H1 (cell line): Measurements from ENCODE around the gene ADAMTS4. TPM values are rescaled to one million over a fixed set of nuclear protein-coding genes. Genes with fewer than 3 reads are reported as not detected.

Experiments used
- CBX5 ChIP-seq: fragments of 300-800, 300-1000 bp; sonication (generic); IDR thresholded peaks from 2 replicates; pipeline ENCODE4 v1.7.1; 2016; ENCODE audit warnings: antibody characterized with exemption, low read length, low read depth
- EZH2 ChIP-seq: fragments of 200-600 bp; sonication (generic); IDR thresholded peaks from 2 replicates; pipeline ENCODE4 v1.7.1; 2012; ENCODE audit warnings: low read depth, mild to moderate bottlenecking, moderate library complexity, low read length, inconsistent platforms; ENCODE audit not compliant: severe bottlenecking
- MAFK ChIP-seq: IDR thresholded peaks from 2 replicates; pipeline ENCODE4 v1.6.1; 2012; ENCODE audit warnings: low read depth, mild to moderate bottlenecking, improper control_type of control experiment, low read length
- RFX5 ChIP-seq: IDR thresholded peaks from 2 replicates; pipeline ENCODE4 v1.6.1; 2011; ENCODE audit warnings: low read depth, low read length, improper control_type of control experiment, borderline replicate concordance
- polyA plus RNA-seq, 7 experiments: library from polyadenylated mRNA; depleted of rRNA in 3 of 7; stranded (reverse) in 5 of 7; unstranded in 2 of 7; fragments of >200 nt in 5 of 7; fragments of 200-250 nt in 2 of 7; gene quantifications; 1 replicate in 5 of 7; 2 replicates in 1 of 7; 4 replicates in 1 of 7; pipeline versions ENCODE4 v1.2.1 to v1.2.3, GENCODE V29; 2011 to 2013; ENCODE audit warnings: missing spikeins in 2 of 7, mixed read lengths in 2 of 7
- total RNA-seq: library from RNA; stranded (reverse); fragmentation: NEBNext Ultra II Directional; extraction: Animal tissue kit (Norgen Biotek cat#: 25700); gene quantifications from 2 replicates; pipeline ENCODE4 v1.2.1, GENCODE V29; 2021
- TF ChIP-seq, protein P1 (sequence below): IDR thresholded peaks from 2 replicates; pipeline ENCODE4 v1.6.1; 2011; ENCODE audit warnings: low read depth, mild to moderate bottlenecking, low read length; ENCODE audit not compliant: insufficient read depth
- TF ChIP-seq, protein P2 (sequence below): IDR thresholded peaks from 2 replicates; pipeline ENCODE4 v1.6.1; 2012; ENCODE audit warnings: inconsistent platforms

The ADAMTS4 gene
- total and polyA plus RNA-seq, 2 of the 8 experiments (the other 6 are each of a cell fraction or from before 2014, with no cell fraction given): 4.6 to 7.2 TPM

DNA sequence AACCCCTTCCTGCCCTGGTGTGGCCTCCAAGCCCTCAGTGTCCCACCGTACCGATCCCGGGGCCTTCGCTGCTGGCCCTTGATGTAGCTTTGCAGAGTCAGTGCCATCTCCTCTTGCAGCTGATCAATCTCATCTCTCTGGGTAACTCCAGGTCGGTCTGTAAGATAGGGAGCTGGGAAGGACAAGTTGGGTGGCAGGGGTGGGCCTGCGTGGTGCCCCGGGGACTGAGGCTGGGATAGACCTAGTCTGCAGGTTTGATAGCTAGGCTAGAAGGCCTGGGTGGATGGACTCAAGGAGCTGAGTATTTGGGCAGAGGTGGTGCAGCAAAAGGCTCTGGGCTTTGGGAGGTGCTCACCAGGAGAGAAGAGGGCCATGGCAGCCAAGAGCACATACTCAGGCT lies 31.9 kb upstream of the ADAMTS4 start (continued):
- TF ChIP-seq CBX5: no peak
- TF ChIP-seq EZH2: no peak
- TF ChIP-seq, protein P1, sequence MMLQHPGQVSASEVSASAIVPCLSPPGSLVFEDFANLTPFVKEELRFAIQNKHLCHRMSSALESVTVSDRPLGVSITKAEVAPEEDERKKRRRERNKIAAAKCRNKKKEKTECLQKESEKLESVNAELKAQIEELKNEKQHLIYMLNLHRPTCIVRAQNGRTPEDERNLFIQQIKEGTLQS: no peak
- no peak for TF ChIP-seq RFX5
- TF ChIP-seq, protein P2, sequence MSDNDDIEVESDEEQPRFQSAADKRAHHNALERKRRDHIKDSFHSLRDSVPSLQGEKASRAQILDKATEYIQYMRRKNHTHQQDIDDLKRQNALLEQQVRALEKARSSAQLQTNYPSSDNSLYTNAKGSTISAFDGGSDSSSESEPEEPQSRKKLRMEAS: no peak
- no peak for TF ChIP-seq MAFK
